GM23248 (cell line): ENCODE measurements around the gene ANTXR2. TPM values are rescaled to one million over a fixed set of nuclear protein-coding genes. Genes with fewer than 3 reads are reported as not detected.

Experiments
- DNase-seq: peaks from one replicate; pipeline ENCODE4 v3.0.0-alpha.2; 2015
- H2AFZ ChIP-seq: fragments of 200-600 bp; sonication (generic); 2 replicates; pipeline ENCODE4 v1.6.1; 2016; ENCODE audit warnings: antibody characterized with exemption
- H3F3A ChIP-seq: fragments of 200-600 bp; sonication (generic); 2 replicates; pipeline ENCODE4 v1.6.1; 2016; ENCODE audit warnings: mild to moderate bottlenecking, antibody characterized with exemption, mixed run types; ENCODE audit not compliant: insufficient read depth
- H3K27ac ChIP-seq: fragments of 200-600 bp; sonication (generic); 2 replicates; pipeline ENCODE4 v1.5.1; 2016; ENCODE audit warnings: mild to moderate bottlenecking
- H3K27me3 ChIP-seq: fragments of 200-600 bp; sonication (generic); replicated peaks from 2 replicates; pipeline ENCODE4 v1.6.1; 2016; ENCODE audit warnings: mild to moderate bottlenecking; ENCODE audit not compliant: insufficient read depth
- H3K36me3 ChIP-seq: fragments of 200-600 bp; sonication (generic); 2 replicates; pipeline ENCODE4 v1.6.1; 2016; ENCODE audit warnings: low read depth, mild to moderate bottlenecking
- H3K4me1 ChIP-seq: fragments of 200-600 bp; sonication (generic); 2 replicates; pipeline ENCODE4 v1.6.1; 2016; ENCODE audit warnings: mild to moderate bottlenecking; ENCODE audit not compliant: insufficient read depth
- H3K4me2 ChIP-seq: fragments of 200-600 bp; sonication (generic); one replicate; pipeline ENCODE4 v1.6.1; 2016; ENCODE audit warnings: mild to moderate bottlenecking; ENCODE audit not compliant: unreplicated experiment
- H3K4me3 ChIP-seq: fragments of 200-600 bp; sonication (generic); 2 replicates; pipeline ENCODE4 v1.5.1; 2016; ENCODE audit warnings: mild to moderate bottlenecking
- H3K79me2 ChIP-seq: fragments of 200-600 bp; sonication (generic); 2 replicates; pipeline ENCODE4 v1.6.1; 2016; ENCODE audit warnings: mild to moderate bottlenecking; ENCODE audit not compliant: insufficient read depth
- H3K9ac ChIP-seq: fragments of 200-600 bp; sonication (generic); 2 replicates; pipeline ENCODE4 v1.6.1; 2016; ENCODE audit warnings: mild to moderate bottlenecking
- H3K9me2 ChIP-seq: fragments of 200-600 bp; sonication (generic); 2 replicates; pipeline ENCODE4 v1.6.1; 2016; ENCODE audit warnings: mixed run types, mild to moderate bottlenecking, moderate library complexity; ENCODE audit not compliant: insufficient read depth
- H3K9me3 ChIP-seq: fragments of 200-600 bp; sonication (generic); one replicate; pipeline ENCODE4 v1.6.1; 2017; ENCODE audit warnings: low read depth
- H4K20me1 ChIP-seq: fragments of 200-600 bp; sonication (generic); 2 replicates; pipeline ENCODE4 v1.6.0; 2016; ENCODE audit not compliant: insufficient read depth
- EZH2 ChIP-seq: fragments of 200-600 bp; sonication (generic); IDR thresholded peaks from 2 replicates; pipeline ENCODE4 v1.6.1; 2018; ENCODE audit warnings: antibody characterized with exemption, mild to moderate bottlenecking; ENCODE audit not compliant: insufficient read depth, poor library complexity, severe bottlenecking
- EZH2phosphoT487 ChIP-seq: fragments of 200-600 bp; sonication (generic); IDR thresholded peaks from 2 replicates; pipeline ENCODE4 v1.6.1; 2018; ENCODE audit warnings: antibody characterized with exemption, moderate library complexity, mild to moderate bottlenecking, low read depth; ENCODE audit not compliant: insufficient read depth
- WGBS, 2 experiments: methylation state at CpG; one replicate each; pipeline ENCODE4 v1.1.6; 2015 to 2017; ENCODE audit warnings: low lambda C conversion rate in 2 of 2, low coverage in 1 of 2; ENCODE audit errors: missing lambda C conversion rate in 2 of 2; 5-methylcytosine and 5-hydroxymethylcytosine counted together
- in situ Hi-C: fragments of 300-500 bp; cut with MboI; formaldehyde crosslinking; loops from 2 replicates; pipeline ENCODE4 v1.15.0; 2020
- polyA plus RNA-seq: library from polyadenylated mRNA; unstranded; fragments of >200 nt; fragmentation: Nextera tagmentation; extraction: Ambion mirVana; gene quantifications from 2 replicates; pipeline ENCODE4 v1.2.1, GENCODE V29; 2016
- total RNA-seq: library from RNA; depleted of rRNA; stranded (reverse); fragments of >200 nt; shearing (Covaris generic); gene quantifications from 2 replicates; pipeline ENCODE4 v1.2.3, GENCODE V29; 2014

The ANTXR2 gene
- total and polyA plus RNA-seq, 2 experiments from 2014 or later = 77.2 to 87.5 TPM

DNA sequence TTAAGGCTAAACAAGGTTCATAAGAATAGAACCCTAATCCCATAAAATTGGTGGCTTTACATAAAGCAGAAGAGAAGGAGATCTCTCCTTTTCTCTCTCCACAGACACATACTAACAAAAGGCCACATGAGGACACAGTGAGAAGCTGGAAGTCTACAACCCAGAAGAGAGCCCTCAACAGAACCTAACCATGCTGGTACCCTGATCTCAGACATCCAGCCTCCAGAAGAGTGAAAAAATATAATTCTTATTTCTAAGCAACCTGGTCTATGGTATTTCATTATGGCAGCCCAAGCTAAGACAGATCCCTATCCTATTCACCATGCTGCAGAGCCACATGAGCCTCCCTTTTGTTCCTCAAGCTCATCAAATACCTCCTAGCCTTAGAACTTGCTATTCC lies 195.5 kb downstream of the ANTXR2 start:
- H3K27ac ChIP-seq = no peak overlapping the region
- no peaks in the 10 kb centered on the region for H3K27me3 ChIP-seq
- H4K20me1 ChIP-seq = no peaks in the 10 kb centered on the region
- no peaks in the 10 kb centered on the region for H3K79me2 ChIP-seq
- in situ Hi-C loops = no loop called here
- no peaks in the 10 kb centered on the region for H3K9me2 ChIP-seq
- no peak overlapping the region for H2AFZ ChIP-seq
- no peaks in the 10 kb centered on the region for H3K4me1 ChIP-seq
- no peak overlapping the region for H3K4me2 ChIP-seq
- no peak for TF ChIP-seq EZH2phosphoT487
- TF ChIP-seq EZH2 = no peak
- no peak overlapping the region for H3K9ac ChIP-seq
- no peaks in the 10 kb centered on the region for H3K36me3 ChIP-seq
- H3K4me3 ChIP-seq = no peak overlapping the region
- no peak for DNase-seq
- no peaks in the 10 kb centered on the region for H3K9me3 ChIP-seq
- H3F3A ChIP-seq = no peaks in the 10 kb centered on the region

GRCh38 chr4:79875344-79875899 lies 197.6 kb downstream of the ANTXR2 start:
- H3K36me3 ChIP-seq = no peaks in the 10 kb centered on the region
- no peaks in the 10 kb centered on the region for H4K20me1 ChIP-seq
- H3F3A ChIP-seq = no peaks in the 10 kb centered on the region
- no peak overlapping the region for H3K27ac ChIP-seq
- no peak overlapping the region for H3K9ac ChIP-seq
- no peaks in the 10 kb centered on the region for H3K9me3 ChIP-seq
- 0 out of 2 replicates have a peak overlapping the region, but pooled peaks have one; percentile 8 for H2AFZ ChIP-seq
- no peak for DNase-seq
- no peaks in the 10 kb centered on the region for H3K79me2 ChIP-seq
- WGBS, 2 experiments = 40 to 45% methylated on average over 4 of the region's 4 CpGs
- H3K9me2 ChIP-seq = no peaks in the 10 kb centered on the region
- no peaks in the 10 kb centered on the region for H3K4me1 ChIP-seq
- H3K27me3 ChIP-seq = no peaks in the 10 kb centered on the region
- in situ Hi-C loops = no loop called here
- H3K4me3 ChIP-seq = no peak overlapping the region
- no peak for TF ChIP-seq EZH2
- TF ChIP-seq EZH2phosphoT487 = no peak
- H3K4me2 ChIP-seq = no peak overlapping the region

GRCh38 chr4:79874197-79874596 lies 198.8 kb downstream of the ANTXR2 start:
- 46 to 56% methylated on average over 2 of the region's 2 CpGs for WGBS, 2 experiments
- H3K9ac ChIP-seq = no peak overlapping the region
- no peaks in the 10 kb centered on the region for H3K9me3 ChIP-seq

GRCh38 chr4:79872738-79873137 lies 200.3 kb downstream of the ANTXR2 start:
- Histone ChIP-seq H2AFZ (no peak overlapping the region), H4K20me1 (no peaks in the 10 kb centered on the region), H3K9me2 (no peaks in the 10 kb centered on the region), H3K27me3 (no peaks in the 10 kb centered on the region), H3K4me2 (no peak overlapping the region), H3K4me3 (no peak overlapping the region), H3K27ac (no peak overlapping the region), H3F3A (no peaks in the 10 kb centered on the region), H3K79me2 (no peaks in the 10 kb centered on the region), H3K4me1 (no peaks in the 10 kb centered on the region), H3K9me3 (no peaks in the 10 kb centered on the region), H3K9ac (no peak overlapping the region), H3K36me3 (no peaks in the 10 kb centered on the region)
- no peak for TF ChIP-seq EZH2phosphoT487
- no peak for TF ChIP-seq EZH2
- WGBS, 2 experiments = 50 to 59% methylated on average over 1 of the region's 1 CpG
- no peak for DNase-seq
- in situ Hi-C loops = no loop called here

More at GRCh38 chr4:79874197-79874596, 198.8 kb downstream of the ANTXR2 start:
- no peak for DNase-seq
- H3K27ac ChIP-seq = no peak overlapping the region
- no peak overlapping the region for H3K4me2 ChIP-seq
- no peaks in the 10 kb centered on the region for H4K20me1 ChIP-seq
- no peak overlapping the region for H3K4me3 ChIP-seq
- no peaks in the 10 kb centered on the region for H3K36me3 ChIP-seq
- no peak overlapping the region for H2AFZ ChIP-seq
- no peaks in the 10 kb centered on the region for H3K27me3 ChIP-seq
- no peaks in the 10 kb centered on the region for H3K9me2 ChIP-seq
- TF ChIP-seq EZH2phosphoT487 (no peak), EZH2 (no peak)
- no peaks in the 10 kb centered on the region for H3K79me2 ChIP-seq
- H3F3A ChIP-seq = no peaks in the 10 kb centered on the region
- no peaks in the 10 kb centered on the region for H3K4me1 ChIP-seq
- in situ Hi-C loops = no loop called here

- in situ Hi-C loops = no loop called here
- H3K4me1 ChIP-seq = no peaks in the 10 kb centered on the region
Measured at GRCh38 chr4:79871961-79872360, 201.1 kb downstream of the ANTXR2 start.

More at GRCh38 chr4:79871961-79872360, 201.1 kb downstream of the ANTXR2 start:
- H3F3A ChIP-seq = no peaks in the 10 kb centered on the region
- TF ChIP-seq EZH2phosphoT487 = no peak
- no peaks in the 10 kb centered on the region for H3K36me3 ChIP-seq
- H3K27ac ChIP-seq = no peak overlapping the region
- H3K4me2 ChIP-seq = no peak overlapping the region
- H4K20me1 ChIP-seq = no peaks in the 10 kb centered on the region
- H3K9me3 ChIP-seq = no peaks in the 10 kb centered on the region
- WGBS, 2 experiments = 27 to 35% methylated on average over 3 of the region's 3 CpGs
- no peaks in the 10 kb centered on the region for H3K79me2 ChIP-seq
- H3K4me3 ChIP-seq = no peak overlapping the region
- no peak overlapping the region for H2AFZ ChIP-seq
- no peaks in the 10 kb centered on the region for H3K27me3 ChIP-seq
- no peak for DNase-seq
- H3K9ac ChIP-seq = no peak overlapping the region
- no peaks in the 10 kb centered on the region for H3K9me2 ChIP-seq
